ENCODE results near the gene P2RY14. TPM values are rescaled to one million over a fixed set of nuclear protein-coding genes. Genes with fewer than 3 reads are reported as not detected.
A peak's percentile ranks its signal among the peaks of the same experiment; 100 is the strongest.

P2RY14 gene
- total RNA-seq (1 to 10 TPM in 1 of 2 experiments, under 1 TPM in 1; 0.84 to 1.3 TPM), polyA plus RNA-seq (4.3 TPM)

DNA sequence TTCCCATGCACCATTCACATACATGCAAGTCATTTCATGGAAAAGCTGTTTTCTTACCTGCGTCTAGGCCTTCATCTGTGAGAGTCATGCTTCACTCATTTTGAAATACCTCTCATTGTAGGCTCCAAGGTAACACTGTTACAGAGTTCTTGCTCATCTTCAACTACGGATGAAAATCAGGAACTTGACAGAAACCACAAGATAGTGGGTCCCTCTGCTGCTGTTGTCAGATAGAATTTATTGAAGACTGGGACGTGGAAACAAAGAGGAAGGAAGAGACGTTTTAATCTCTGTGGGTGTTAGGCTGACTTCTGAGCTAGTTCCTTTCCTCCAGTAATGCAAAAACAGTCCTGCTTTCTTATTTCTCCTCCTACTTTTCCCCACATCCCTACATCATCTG, at the start of gene P2RY14:
Gene P2RY14 (minus strand): TSS at position 313 of the 400 bp plus-strand sequence. CDS start 64,226 bp downstream, outside the sequence.
- Mint-ChIP-seq H3K36me3 (no peaks in the 10 kb centered on the region), H3K9me3 (no peaks in the 10 kb centered on the region), H3K27ac (peak within 1 kb of the TSS; percentile 9 to 99 (median 92)), H3K4me1 (peaks cover 41 to 53% (median 50%) of the 10 kb centered on the region in 3 donors), H3K4me3 (peak within 1 kb of the TSS; percentile 15 to 89 (median 61)), H3K27me3 (no peaks in the 10 kb centered on the region)
- ChIA-PET POLR2A (no interaction called here), CTCF (interaction anchor here (0.8 to 7.0 kb wide), 6 partner anchors 51 to 126 kb away, joined by 3 to 99 read pairs (median 4); no protein-coding TSS in a partner anchor)
- no peak within 1 kb of the TSS for H3K27ac ChIP-seq (ENCODE audit: low read depth, low read length)
- H3K4me3 ChIP-seq (ENCODE audit: low read length), result no peak within 1 kb of the TSS
- H3K9me3 ChIP-seq (ENCODE audit: low read length), result no peaks in the 10 kb centered on the region
- H3K36me3 ChIP-seq (ENCODE audit: insufficient read depth, low read length), result no peaks in the 10 kb centered on the region
- H3K4me1 ChIP-seq (ENCODE audit: insufficient read depth, low read length), result peaks cover 35% of the 10 kb centered on the region
- no peak for DNase-seq
- H3K27me3 ChIP-seq (ENCODE audit: insufficient read depth, low read length, poor library complexity, severe bottlenecking), result no peaks in the 10 kb centered on the region

DNA sequence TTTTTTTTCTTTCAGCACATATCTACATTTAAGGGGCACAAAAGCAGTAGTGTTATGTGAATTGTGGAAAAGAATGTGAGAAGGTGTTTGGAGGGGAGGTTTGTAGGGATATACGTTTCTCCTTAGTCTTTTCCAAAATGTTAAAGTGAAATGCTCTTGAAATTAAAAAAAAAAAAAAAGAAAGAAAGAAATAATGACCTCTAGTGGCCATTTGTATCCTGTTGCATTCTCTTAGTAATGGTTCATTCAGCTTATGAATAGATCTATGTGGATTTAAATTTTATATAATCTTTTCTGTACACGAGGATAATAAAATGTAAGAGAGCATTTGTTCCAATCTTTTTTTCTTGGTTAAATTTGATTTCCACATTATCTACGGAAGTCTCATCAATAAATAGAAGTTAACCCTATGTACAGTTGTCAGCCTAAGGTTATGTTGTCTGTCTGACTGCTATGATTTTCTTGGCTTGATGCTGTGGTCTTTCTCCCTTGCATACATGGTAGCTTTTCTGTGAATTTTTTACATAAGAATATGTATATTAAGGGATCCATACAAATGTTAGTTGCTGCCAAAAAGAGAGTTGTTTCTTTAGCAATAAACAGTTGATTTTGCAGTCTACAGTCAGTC, 49.3 kb upstream of the P2RY14 start:
- no peak overlapping the region for H3K4me3 Mint-ChIP-seq
- Histone ChIP-seq H3K27ac (ENCODE audit: low read depth, low read length) (no peak overlapping the region), H3K4me3 (ENCODE audit: low read length) (no peak overlapping the region), H3K9me3 (ENCODE audit: low read length) (no peaks in the 10 kb centered on the region), H3K4me1 (ENCODE audit: insufficient read depth, low read length) (no peaks in the 10 kb centered on the region), H3K27me3 (ENCODE audit: insufficient read depth, low read length, poor library complexity, severe bottlenecking) (no peaks in the 10 kb centered on the region), H3K36me3 (ENCODE audit: insufficient read depth, low read length) (no peaks in the 10 kb centered on the region)
- peaks cover 4 to 8% (median 7%) of the 10 kb centered on the region in 3 donors for H3K4me1 Mint-ChIP-seq
- ChIA-PET POLR2A (interaction anchor here (0.6 kb wide), 1 partner anchor 160 kb away, joined by 3 read pairs; no protein-coding TSS in a partner anchor), CTCF (interaction anchor here (0.7 to 1.6 kb wide), 12 partner anchors 8 to 1195 kb away, joined by 3 to 4 read pairs (median 3); partner anchors contain the start of gene P2RY12)
- H3K27ac Mint-ChIP-seq, result no peak overlapping the region
- DNase-seq, result no peak
- no peaks in the 10 kb centered on the region for H3K36me3 Mint-ChIP-seq
- H3K9me3 Mint-ChIP-seq, result no peaks in the 10 kb centered on the region
- H3K27me3 Mint-ChIP-seq, result peaks cover 3 to 33% of the 10 kb centered on the region in 2 donors

DNA sequence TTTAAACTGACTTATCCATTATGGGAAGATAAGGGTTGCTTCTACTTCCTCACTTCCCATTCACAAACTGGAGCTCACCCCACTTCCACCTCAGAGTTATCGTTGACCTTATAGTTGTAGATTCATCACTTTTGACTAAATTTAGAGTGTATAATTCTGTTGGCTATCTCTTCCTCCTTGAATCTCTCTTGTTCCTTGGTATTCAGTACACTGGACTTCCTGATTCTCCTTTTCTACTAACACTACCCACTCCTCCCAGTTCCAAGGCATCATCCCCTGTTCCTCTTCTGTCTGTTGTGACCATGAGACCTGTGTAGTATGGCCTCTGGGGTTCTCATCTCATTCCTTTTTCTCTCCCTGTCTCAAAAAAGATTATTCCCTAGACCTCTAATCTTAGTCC, 44.2 kb upstream of the P2RY14 start:
- H3K4me1 ChIP-seq (ENCODE audit: insufficient read depth, low read length), result no peaks in the 10 kb centered on the region
- no peaks in the 10 kb centered on the region for H3K27me3 ChIP-seq (ENCODE audit: insufficient read depth, low read length, poor library complexity, severe bottlenecking)
- Mint-ChIP-seq H3K4me3 (no peak overlapping the region), H3K36me3 (no peaks in the 10 kb centered on the region), H3K27me3 (peaks cover 4 to 16% of the 10 kb centered on the region in 2 donors), H3K9me3 (no peaks in the 10 kb centered on the region), H3K27ac (no peak overlapping the region), H3K4me1 (no peaks in the 10 kb centered on the region)
- no peak overlapping the region for H3K27ac ChIP-seq (ENCODE audit: low read depth, low read length)
- H3K9me3 ChIP-seq (ENCODE audit: low read length), result no peaks in the 10 kb centered on the region
- POLR2A ChIA-PET, result no interaction called here
- DNase-seq, result no peak
- no peaks in the 10 kb centered on the region for H3K36me3 ChIP-seq (ENCODE audit: insufficient read depth, low read length)
- CTCF ChIA-PET, result no interaction called here
- no peak overlapping the region for H3K4me3 ChIP-seq (ENCODE audit: low read length)

DNA sequence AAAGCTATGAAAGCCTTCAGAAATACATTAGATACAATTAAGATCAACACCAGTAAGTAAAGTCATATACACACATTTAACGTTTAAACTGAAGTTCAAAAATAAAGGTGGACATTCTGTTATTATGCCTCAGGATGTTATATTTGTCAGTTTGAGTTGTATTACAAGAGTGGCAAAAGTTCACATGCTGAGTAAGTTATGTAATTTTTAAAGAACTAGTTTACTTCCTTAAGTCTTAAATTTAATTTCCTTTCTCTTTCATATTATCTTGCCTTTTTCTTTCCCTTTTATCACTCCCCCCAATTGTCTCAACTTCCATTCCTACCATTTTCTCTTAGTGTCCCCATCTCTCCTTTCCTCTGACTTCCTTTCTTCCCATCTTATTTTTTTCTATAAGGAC, 43.2 kb upstream of the P2RY14 start:
- H3K4me1 Mint-ChIP-seq, result peaks cover 0 to 4% (median 0%) of the 10 kb centered on the region in 3 donors
- no peaks in the 10 kb centered on the region for H3K9me3 Mint-ChIP-seq
- Histone ChIP-seq H3K27me3 (ENCODE audit: insufficient read depth, low read length, poor library complexity, severe bottlenecking) (no peaks in the 10 kb centered on the region), H3K27ac (ENCODE audit: low read depth, low read length) (no peak overlapping the region), H3K36me3 (ENCODE audit: insufficient read depth, low read length) (no peaks in the 10 kb centered on the region), H3K4me3 (ENCODE audit: low read length) (no peak overlapping the region), H3K4me1 (ENCODE audit: insufficient read depth, low read length) (no peaks in the 10 kb centered on the region), H3K9me3 (ENCODE audit: low read length) (no peaks in the 10 kb centered on the region)
- H3K27ac Mint-ChIP-seq, result peak overlapping the region in 1 of 8 donors; percentile 44
- peaks cover 4 to 14% of the 10 kb centered on the region in 2 donors for H3K27me3 Mint-ChIP-seq
- no peak for DNase-seq
- CTCF ChIA-PET, result no interaction called here
- no peak overlapping the region for H3K4me3 Mint-ChIP-seq
- POLR2A ChIA-PET, result no interaction called here
- no peaks in the 10 kb centered on the region for H3K36me3 Mint-ChIP-seq

DNA sequence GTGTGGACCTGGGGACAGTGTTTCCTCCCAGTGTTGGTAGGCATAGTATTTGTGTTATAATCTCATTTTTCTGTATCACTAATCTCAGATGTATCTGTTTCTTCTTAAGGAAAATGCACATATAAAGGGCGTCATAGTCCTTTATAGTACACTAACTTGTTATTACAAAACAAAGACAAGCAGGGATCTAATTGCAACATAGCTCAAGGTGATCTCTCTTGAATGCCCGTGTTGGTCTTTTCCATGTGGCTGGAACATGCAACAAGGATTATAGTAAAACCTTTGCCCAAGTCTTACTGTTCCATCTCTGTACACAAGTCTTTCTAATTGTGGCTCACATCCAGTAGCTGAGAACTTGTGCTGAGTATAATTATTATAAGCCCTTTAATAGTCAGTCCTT, 41.8 kb upstream of the P2RY14 start:
- Histone ChIP-seq H3K9me3 (ENCODE audit: low read length) (no peaks in the 10 kb centered on the region), H3K36me3 (ENCODE audit: insufficient read depth, low read length) (no peaks in the 10 kb centered on the region), H3K4me1 (ENCODE audit: insufficient read depth, low read length) (no peaks in the 10 kb centered on the region), H3K27me3 (ENCODE audit: insufficient read depth, low read length, poor library complexity, severe bottlenecking) (no peaks in the 10 kb centered on the region), H3K27ac (ENCODE audit: low read depth, low read length) (no peak overlapping the region), H3K4me3 (ENCODE audit: low read length) (no peak overlapping the region)
- H3K36me3 Mint-ChIP-seq, result no peaks in the 10 kb centered on the region
- no peak overlapping the region for H3K27ac Mint-ChIP-seq
- no peak overlapping the region for H3K4me3 Mint-ChIP-seq
- ChIA-PET POLR2A (no interaction called here), CTCF (no interaction called here)
- H3K9me3 Mint-ChIP-seq, result no peaks in the 10 kb centered on the region
- DNase-seq, result no peak
- H3K4me1 Mint-ChIP-seq, result peaks cover 0 to 5% (median 0%) of the 10 kb centered on the region in 3 donors
- H3K27me3 Mint-ChIP-seq, result peaks cover 4 to 10% of the 10 kb centered on the region in 2 donors

DNA sequence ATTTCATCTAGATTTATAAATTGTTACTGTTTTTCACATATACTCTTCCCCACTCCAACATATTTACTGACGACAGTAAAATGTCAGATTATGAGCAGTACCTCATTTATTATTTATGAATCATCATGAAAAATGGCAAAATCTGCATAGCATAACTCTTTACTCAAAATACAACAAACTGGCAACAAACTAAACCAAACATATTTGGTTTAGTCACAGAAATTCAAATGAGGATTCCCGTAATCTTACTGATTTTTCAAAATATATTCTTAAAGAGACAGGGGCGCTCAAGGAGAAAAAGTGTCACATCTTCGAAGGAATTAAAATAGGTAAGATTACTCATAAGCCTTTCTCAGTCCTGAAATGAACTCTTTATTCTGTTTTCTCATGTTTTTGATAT, 41.3 kb upstream of the P2RY14 start:
- Histone ChIP-seq H3K27me3 (ENCODE audit: insufficient read depth, low read length, poor library complexity, severe bottlenecking) (no peaks in the 10 kb centered on the region), H3K4me3 (ENCODE audit: low read length) (no peak overlapping the region), H3K9me3 (ENCODE audit: low read length) (no peaks in the 10 kb centered on the region), H3K27ac (ENCODE audit: low read depth, low read length) (no peak overlapping the region), H3K36me3 (ENCODE audit: insufficient read depth, low read length) (no peaks in the 10 kb centered on the region), H3K4me1 (ENCODE audit: insufficient read depth, low read length) (no peaks in the 10 kb centered on the region)
- POLR2A ChIA-PET, result no interaction called here
- Mint-ChIP-seq H3K4me1 (peaks cover 0 to 5% (median 0%) of the 10 kb centered on the region in 3 donors), H3K36me3 (no peaks in the 10 kb centered on the region), H3K27ac (no peak overlapping the region), H3K27me3 (peaks cover 5 to 13% of the 10 kb centered on the region in 2 donors), H3K4me3 (no peak overlapping the region), H3K9me3 (no peaks in the 10 kb centered on the region)
- CTCF ChIA-PET, result no interaction called here
- DNase-seq, result no peak

DNA sequence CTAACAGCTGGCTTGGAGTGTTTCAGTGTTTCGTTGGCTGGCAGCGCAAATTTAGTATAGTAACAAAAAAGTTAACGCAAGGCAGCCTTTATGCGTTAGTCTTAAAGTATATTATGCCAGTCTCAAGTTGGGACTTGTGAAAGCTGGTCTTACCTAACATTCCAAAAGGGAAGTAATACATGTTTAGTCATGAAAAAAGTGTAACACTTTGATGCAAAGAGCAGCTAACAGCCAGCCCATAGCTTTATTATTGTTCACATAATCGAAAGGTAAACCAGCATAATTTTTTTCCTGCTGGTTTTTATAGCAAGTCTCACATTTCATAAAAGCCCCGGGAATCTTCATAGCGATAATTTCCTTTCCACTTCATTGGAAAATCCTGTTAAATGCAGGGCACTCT, 40.6 kb upstream of the P2RY14 start:
- no peaks in the 10 kb centered on the region for H3K9me3 Mint-ChIP-seq
- H3K27me3 ChIP-seq (ENCODE audit: insufficient read depth, low read length, poor library complexity, severe bottlenecking), result no peaks in the 10 kb centered on the region
- DNase-seq, result no peak
- H3K27ac ChIP-seq (ENCODE audit: low read depth, low read length), result no peak overlapping the region
- peaks cover 0 to 5% (median 0%) of the 10 kb centered on the region in 3 donors for H3K4me1 Mint-ChIP-seq
- H3K4me3 ChIP-seq (ENCODE audit: low read length), result no peak overlapping the region
- H3K36me3 ChIP-seq (ENCODE audit: insufficient read depth, low read length), result no peaks in the 10 kb centered on the region
- ChIA-PET POLR2A (no interaction called here), CTCF (no interaction called here)
- no peaks in the 10 kb centered on the region for H3K4me1 ChIP-seq (ENCODE audit: insufficient read depth, low read length)
- H3K4me3 Mint-ChIP-seq, result no peak overlapping the region
- no peaks in the 10 kb centered on the region for H3K36me3 Mint-ChIP-seq
- no peak overlapping the region for H3K27ac Mint-ChIP-seq
- H3K27me3 Mint-ChIP-seq, result peaks cover 6 to 10% of the 10 kb centered on the region in 2 donors
- H3K9me3 ChIP-seq (ENCODE audit: low read length), result no peaks in the 10 kb centered on the region

DNA sequence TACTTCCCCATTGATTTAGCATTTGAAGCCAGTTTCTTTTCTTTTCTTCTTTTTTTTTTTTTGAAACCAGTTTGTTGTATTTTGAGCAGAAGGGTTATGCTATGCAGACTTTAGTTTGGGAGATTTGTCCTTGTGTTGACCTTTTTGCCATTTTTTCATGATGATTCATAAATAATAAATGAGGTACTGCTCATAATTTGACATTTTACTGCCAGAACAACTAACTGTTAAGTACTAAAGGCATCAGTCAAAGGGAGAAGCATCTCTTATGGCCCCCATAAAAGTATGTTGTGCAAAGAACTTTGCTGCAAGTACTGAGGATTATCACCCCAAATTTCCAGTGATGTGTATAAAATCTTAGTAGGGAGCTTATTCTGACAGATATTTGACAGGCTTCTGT, 40.0 kb upstream of the P2RY14 start:
- Mint-ChIP-seq H3K27me3 (peaks cover 3 to 10% of the 10 kb centered on the region in 2 donors), H3K4me1 (peaks cover 0 to 5% (median 0%) of the 10 kb centered on the region in 3 donors), H3K27ac (no peak overlapping the region), H3K4me3 (no peak overlapping the region), H3K36me3 (no peaks in the 10 kb centered on the region), H3K9me3 (no peaks in the 10 kb centered on the region)
- ChIA-PET POLR2A (no interaction called here), CTCF (no interaction called here)
- Histone ChIP-seq H3K27me3 (ENCODE audit: insufficient read depth, low read length, poor library complexity, severe bottlenecking) (no peaks in the 10 kb centered on the region), H3K4me3 (ENCODE audit: low read length) (no peak overlapping the region), H3K36me3 (ENCODE audit: insufficient read depth, low read length) (no peaks in the 10 kb centered on the region), H3K27ac (ENCODE audit: low read depth, low read length) (no peak overlapping the region), H3K4me1 (ENCODE audit: insufficient read depth, low read length) (no peaks in the 10 kb centered on the region), H3K9me3 (ENCODE audit: low read length) (no peaks in the 10 kb centered on the region)
- DNase-seq, result no peak

All from CD8-positive, alpha-beta memory T cell (primary cell).